Choroid plexus epithelial cell (primary cell): Measurements from ENCODE around the gene EVC2.
A peak's percentile ranks its signal among the peaks of the same experiment; 100 is the strongest.

ENCODE experiments used
- DNase-seq: peaks from one replicate; pipeline ENCODE4 v3.0.0-alpha.2; 2010; ENCODE audit warnings: low read depth
- H3K4me3 ChIP-seq: 2 replicates; pipeline ENCODE4 v1.5.1; 2011; ENCODE audit warnings: low read depth, mild to moderate bottlenecking, control low read depth, low read length, moderate library complexity
- TF ChIP-seq, protein P1 (sequence below): conservative IDR thresholded peaks from 2 replicates; pipeline ENCODE4 v1.5.1; 2011; ENCODE audit warnings: low read depth, mild to moderate bottlenecking, control low read depth, inconsistent platforms, low read length, moderate library complexity

EVC2 gene

GRCh38 chr4:5678977-5679376 lies 29.4 kb downstream of the EVC2 start:
- no peak for DNase-seq
- H3K4me3 ChIP-seq = no peak overlapping the region
- TF ChIP-seq, protein P1, sequence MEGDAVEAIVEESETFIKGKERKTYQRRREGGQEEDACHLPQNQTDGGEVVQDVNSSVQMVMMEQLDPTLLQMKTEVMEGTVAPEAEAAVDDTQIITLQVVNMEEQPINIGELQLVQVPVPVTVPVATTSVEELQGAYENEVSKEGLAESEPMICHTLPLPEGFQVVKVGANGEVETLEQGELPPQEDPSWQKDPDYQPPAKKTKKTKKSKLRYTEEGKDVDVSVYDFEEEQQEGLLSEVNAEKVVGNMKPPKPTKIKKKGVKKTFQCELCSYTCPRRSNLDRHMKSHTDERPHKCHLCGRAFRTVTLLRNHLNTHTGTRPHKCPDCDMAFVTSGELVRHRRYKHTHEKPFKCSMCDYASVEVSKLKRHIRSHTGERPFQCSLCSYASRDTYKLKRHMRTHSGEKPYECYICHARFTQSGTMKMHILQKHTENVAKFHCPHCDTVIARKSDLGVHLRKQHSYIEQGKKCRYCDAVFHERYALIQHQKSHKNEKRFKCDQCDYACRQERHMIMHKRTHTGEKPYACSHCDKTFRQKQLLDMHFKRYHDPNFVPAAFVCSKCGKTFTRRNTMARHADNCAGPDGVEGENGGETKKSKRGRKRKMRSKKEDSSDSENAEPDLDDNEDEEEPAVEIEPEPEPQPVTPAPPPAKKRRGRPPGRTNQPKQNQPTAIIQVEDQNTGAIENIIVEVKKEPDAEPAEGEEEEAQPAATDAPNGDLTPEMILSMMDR = no peak

DNA sequence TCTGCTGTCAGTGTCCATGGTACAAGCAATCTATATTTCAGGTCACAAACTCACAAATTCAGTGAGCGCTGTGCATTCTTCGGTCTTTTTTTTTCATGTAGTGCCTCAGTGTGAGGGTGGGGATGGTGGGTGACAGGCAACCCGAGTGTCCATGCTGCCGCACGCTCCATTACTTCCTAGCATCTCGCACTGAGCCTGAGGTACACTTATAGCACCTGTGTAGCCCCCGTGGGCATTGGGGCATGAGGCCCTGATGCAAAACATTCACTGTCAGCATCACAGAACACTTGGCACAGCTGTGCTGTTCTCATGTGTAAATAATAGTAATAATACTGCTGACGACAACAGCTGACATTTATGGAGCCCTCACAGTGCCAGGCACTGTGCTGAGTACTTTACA lies 31.6 kb downstream of the EVC2 start:
- TF ChIP-seq, protein P1 = no peak
- no peak for DNase-seq
- H3K4me3 ChIP-seq = no peak overlapping the region

GRCh38 chr4:5666741-5667140 lies 41.6 kb downstream of the EVC2 start:
- TF ChIP-seq, protein P1 = no peak
- DNase-seq = no peak
- H3K4me3 ChIP-seq = no peak overlapping the region

GRCh38 chr4:5664778-5665177 lies 43.6 kb downstream of the EVC2 start:
- TF ChIP-seq, protein P1 = no peak
- no peak overlapping the region for H3K4me3 ChIP-seq
- no peak for DNase-seq

DNA sequence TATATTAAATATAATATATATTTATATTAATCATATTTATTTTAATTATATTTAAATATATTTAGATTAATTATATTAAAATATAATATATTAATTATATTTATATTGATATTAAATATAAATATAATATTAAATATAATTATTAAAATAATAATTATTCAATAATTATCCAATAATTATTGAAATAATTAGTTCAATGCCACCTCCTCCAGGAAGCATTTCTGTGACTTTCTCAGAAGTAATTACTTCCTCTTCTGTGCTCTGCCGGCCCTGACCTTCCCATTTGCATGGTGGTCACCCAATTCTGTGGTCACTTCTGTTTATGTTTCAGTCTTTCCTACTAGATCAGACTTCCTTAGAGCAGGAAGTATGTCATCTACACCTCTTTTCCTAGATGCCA lies 45.8 kb downstream of the EVC2 start:
- H3K4me3 ChIP-seq = no peak overlapping the region
- no peak for DNase-seq
- TF ChIP-seq, protein P1 = no peak

DNA sequence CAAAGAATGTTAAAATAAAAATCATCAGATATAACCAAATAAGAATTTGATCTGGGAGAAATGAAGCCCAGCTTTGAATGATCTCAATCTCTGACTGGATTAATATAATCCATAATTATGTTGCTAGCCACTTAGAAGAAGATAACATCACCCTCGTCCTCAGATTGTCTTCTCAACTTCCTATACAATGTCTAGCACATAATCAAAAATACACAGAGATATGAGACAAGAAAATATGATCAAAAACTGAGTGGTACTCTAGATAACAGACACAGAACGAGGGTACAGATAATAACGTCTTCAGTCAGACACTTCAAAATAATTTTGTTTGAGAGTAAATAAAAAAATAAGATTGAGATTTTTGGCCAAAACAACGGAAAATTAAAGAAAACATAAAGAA lies 47.1 kb downstream of the EVC2 start:
- no peak for DNase-seq
- H3K4me3 ChIP-seq = no peak overlapping the region
- TF ChIP-seq, protein P1 = no peak

- no peak overlapping the region for H3K4me3 ChIP-seq
- TF ChIP-seq, protein P1 = no peak
- DNase-seq = peak; percentile 24
Measured at GRCh38 chr4:5660185-5660584, 48.2 kb downstream of the EVC2 start.
